Activated T-cell treated with anti-CD3 and anti-CD28 coated beads, Interleukin-2, amount 50 U/mL, for 4 hours (primary cell): ENCODE results near the gene MAMDC2. TPM values are rescaled to one million over a fixed set of nuclear protein-coding genes. Genes with fewer than 3 reads are reported as not detected.
"Not testable (repeated sequence)": the region's sequence is repeated elsewhere in the genome, so short reads cannot be mapped to it uniquely, and the experiment has no call there.

Experiments
- ATAC-seq, 2 donors: fragments of 200-7000 bp; cut with Tn5 transposase; one replicate each; pipeline ENCODE4 v1.10.0; 2021
- DNase-seq: peaks from one replicate; pipeline ENCODE4 v3.0.0-alpha.2; 2020
- H3K27me3 Mint-ChIP-seq: one replicate; pipeline ENCODE4 v1.8.0; 2021; ENCODE audit warnings: low read depth, mixed read lengths
- H3K36me3 Mint-ChIP-seq: one replicate; pipeline ENCODE4 v1.8.0; 2022; ENCODE audit warnings: mixed read lengths; ENCODE audit not compliant: insufficient read depth
- H3K4me1 Mint-ChIP-seq: one replicate; pipeline ENCODE4 v1.8.0; 2021; ENCODE audit warnings: low read depth, mixed read lengths
- H3K4me3 Mint-ChIP-seq: one replicate; pipeline ENCODE4 v1.8.0; 2021; ENCODE audit warnings: mild to moderate bottlenecking, moderate library complexity, mixed read lengths
- H3K9me3 Mint-ChIP-seq: one replicate; pipeline ENCODE4 v1.8.0; 2021; ENCODE audit warnings: mixed read lengths
- total RNA-seq, 3 donors: library from RNA; stranded (reverse); gene quantifications; one replicate each; pipeline ENCODE4 v1.2.1, GENCODE V29; 2021

MAMDC2 gene
- total RNA-seq, 3 donors from 2014 or later, result not detected

DNA sequence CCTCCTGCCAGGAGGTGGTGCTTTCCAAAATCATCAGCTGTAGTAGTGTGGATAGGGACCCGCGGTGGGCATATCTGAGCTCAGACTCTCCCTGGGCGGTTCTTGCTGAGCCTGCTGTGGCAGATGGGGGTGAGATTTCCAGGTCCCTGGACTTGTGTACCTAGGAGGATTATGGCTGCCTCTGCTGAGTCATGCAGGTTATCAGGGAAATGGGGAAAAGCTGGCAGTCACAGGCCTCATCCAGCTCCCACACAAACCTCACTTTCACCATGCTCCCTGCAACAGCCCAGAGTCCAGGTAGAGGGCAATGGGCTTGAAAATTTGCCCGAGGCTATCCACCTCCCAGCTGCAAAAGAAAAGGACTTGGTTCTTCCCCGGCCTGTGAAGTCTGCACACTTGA, 23.4 kb upstream of the MAMDC2 start:
- Mint-ChIP-seq H3K4me3 (no peak overlapping the region), H3K36me3 (no peaks in the 10 kb centered on the region), H3K27me3 (peaks cover 7% of the 10 kb centered on the region), H3K4me1 (no peaks in the 10 kb centered on the region), H3K9me3 (no peaks in the 10 kb centered on the region)
- no peak for ATAC-seq
- no peak for DNase-seq

- no peak for DNase-seq
These were observed 22.6 kb upstream of the MAMDC2 start for GRCh38 chr9:70020991-70021571.

GRCh38 chr9:70028287-70028686, 15.4 kb upstream of the MAMDC2 start:
- Mint-ChIP-seq H3K4me1 (no peaks in the 10 kb centered on the region), H3K36me3 (no peaks in the 10 kb centered on the region), H3K4me3 (no peak overlapping the region), H3K9me3 (no peaks in the 10 kb centered on the region), H3K27me3 (peaks cover 9% of the 10 kb centered on the region)
- ATAC-seq (no peak), DNase-seq (no peak)

More at GRCh38 chr9:70020991-70021571, 22.6 kb upstream of the MAMDC2 start:
- no peaks in the 10 kb centered on the region for H3K4me1 Mint-ChIP-seq
- no peaks in the 10 kb centered on the region for H3K9me3 Mint-ChIP-seq
- peaks cover 11% of the 10 kb centered on the region for H3K27me3 Mint-ChIP-seq
- H3K4me3 Mint-ChIP-seq, result no peak overlapping the region
- ATAC-seq, result no peak
- H3K36me3 Mint-ChIP-seq, result no peaks in the 10 kb centered on the region

DNA sequence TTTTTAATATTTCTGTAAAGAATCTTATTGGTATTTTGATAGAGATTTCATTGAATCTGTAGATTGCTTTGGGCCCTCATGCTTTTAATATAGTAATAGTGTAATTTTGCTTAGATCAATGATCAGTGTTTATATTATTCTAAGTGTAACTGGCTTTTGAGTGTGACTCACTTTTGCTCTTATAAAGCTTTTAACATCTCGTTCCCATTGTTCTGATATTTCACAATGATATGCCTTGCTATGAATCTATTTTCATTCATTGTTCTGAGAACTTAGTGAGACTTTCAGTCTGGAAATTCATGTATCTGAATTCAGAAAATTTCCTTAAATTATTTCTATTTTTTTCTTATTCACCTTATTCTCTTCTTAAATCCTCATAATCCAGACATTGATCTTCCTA, 13.5 kb upstream of the MAMDC2 start:
- DNase-seq (no peak), ATAC-seq (no peak)
- no peaks in the 10 kb centered on the region for H3K36me3 Mint-ChIP-seq
- no peaks in the 10 kb centered on the region for H3K9me3 Mint-ChIP-seq
- H3K27me3 Mint-ChIP-seq, result peaks cover 5% of the 10 kb centered on the region
- H3K4me1 Mint-ChIP-seq, result no peaks in the 10 kb centered on the region
- no peak overlapping the region for H3K4me3 Mint-ChIP-seq

- Mint-ChIP-seq H3K9me3 (no peaks in the 10 kb centered on the region), H3K36me3 (no peaks in the 10 kb centered on the region)
These were observed 12.5 kb upstream of the MAMDC2 start for GRCh38 chr9:70031141-70031545.

GRCh38 chr9:70034271-70034711, 9.4 kb upstream of the MAMDC2 start:
- DNase-seq (no peak), ATAC-seq (no peak)
- no peaks in the 10 kb centered on the region for H3K36me3 Mint-ChIP-seq
- H3K4me3 Mint-ChIP-seq, result no peak overlapping the region
- peaks cover 3% of the 10 kb centered on the region for H3K9me3 Mint-ChIP-seq
- H3K27me3 Mint-ChIP-seq, result no peaks in the 10 kb centered on the region
- no peaks in the 10 kb centered on the region for H3K4me1 Mint-ChIP-seq

More at GRCh38 chr9:70031141-70031545, 12.5 kb upstream of the MAMDC2 start:
- peaks cover 1% of the 10 kb centered on the region for H3K27me3 Mint-ChIP-seq
- DNase-seq (no peak), ATAC-seq (no peak)
- H3K4me1 Mint-ChIP-seq, result no peaks in the 10 kb centered on the region
- H3K4me3 Mint-ChIP-seq, result no peak overlapping the region

- DNase-seq, result no peak
- no peaks in the 10 kb centered on the region for H3K4me1 Mint-ChIP-seq
- no peaks in the 10 kb centered on the region for H3K36me3 Mint-ChIP-seq
- H3K9me3 Mint-ChIP-seq, result peaks cover 3% of the 10 kb centered on the region
- H3K4me3 Mint-ChIP-seq, result no peak overlapping the region
- H3K27me3 Mint-ChIP-seq, result no peaks in the 10 kb centered on the region
- ATAC-seq, result no peak
These were observed 8.0 kb upstream of the MAMDC2 start for GRCh38 chr9:70035691-70036090.

DNA sequence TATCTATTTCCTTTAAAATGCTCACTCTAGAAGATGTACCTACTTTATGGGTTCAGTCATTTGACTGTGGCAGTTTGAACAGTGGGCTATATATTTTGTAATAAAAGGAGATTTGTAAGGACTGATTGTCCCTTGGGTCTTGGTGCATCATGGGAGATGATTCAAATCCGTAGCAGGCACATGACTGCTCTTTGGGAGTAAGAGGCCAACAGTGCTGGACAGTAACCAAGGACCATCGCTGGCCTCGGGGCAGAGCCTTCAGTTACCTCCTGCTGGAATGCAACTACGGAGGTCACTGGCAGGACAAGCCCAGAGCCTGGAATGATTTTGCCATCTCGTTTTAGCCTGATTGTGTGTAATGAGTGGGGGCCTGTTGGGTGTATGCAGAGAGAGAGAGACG, 7.0 kb upstream of the MAMDC2 start:
- H3K9me3 Mint-ChIP-seq, result peaks cover 3% of the 10 kb centered on the region
- ATAC-seq, result no peak
- H3K4me3 Mint-ChIP-seq, result no peak overlapping the region
- peaks cover 5% of the 10 kb centered on the region for H3K27me3 Mint-ChIP-seq
- H3K4me1 Mint-ChIP-seq, result no peaks in the 10 kb centered on the region
- DNase-seq, result no peak
- no peaks in the 10 kb centered on the region for H3K36me3 Mint-ChIP-seq

GRCh38 chr9:70038171-70038621, 5.5 kb upstream of the MAMDC2 start:
- H3K9me3 Mint-ChIP-seq, DNase-seq, H3K4me1 Mint-ChIP-seq, ATAC-seq, H3K36me3 Mint-ChIP-seq, H3K4me3 Mint-ChIP-seq: not testable (repeated sequence)
- peaks cover 21% of the 10 kb centered on the region for H3K27me3 Mint-ChIP-seq

DNA sequence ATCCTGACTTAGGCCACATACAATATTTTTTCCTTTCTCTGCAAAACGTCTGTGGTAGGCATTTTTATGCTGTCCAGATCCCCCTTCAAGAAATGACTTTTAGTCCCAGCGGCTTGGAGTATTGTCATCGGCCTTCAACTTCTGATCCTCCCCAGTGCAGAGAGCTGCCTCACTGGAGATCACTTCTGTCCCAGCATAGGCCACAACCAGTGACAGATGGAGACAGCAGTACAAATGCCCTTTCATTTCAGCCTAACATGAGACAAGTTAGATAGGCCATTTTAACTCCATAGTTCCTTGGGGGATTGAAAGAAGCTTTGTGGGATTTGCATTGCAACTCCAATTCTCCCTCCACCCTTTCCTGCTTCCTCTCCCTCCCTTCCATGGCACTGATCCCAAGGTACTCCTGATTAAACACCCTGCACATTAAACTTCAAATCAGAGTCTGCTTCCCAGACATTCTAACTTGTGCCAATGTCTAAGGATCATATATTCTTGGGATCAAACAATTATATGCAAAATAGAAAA, 3.2 kb upstream of the MAMDC2 start:
- peaks cover 39% of the 10 kb centered on the region for H3K27me3 Mint-ChIP-seq
- ATAC-seq, result no peak
- no peak for DNase-seq
- no peaks in the 10 kb centered on the region for H3K36me3 Mint-ChIP-seq
- H3K4me1 Mint-ChIP-seq, result peaks cover 10% of the 10 kb centered on the region
- no peak overlapping the region for H3K4me3 Mint-ChIP-seq
- H3K9me3 Mint-ChIP-seq, result peaks cover 3% of the 10 kb centered on the region

DNA sequence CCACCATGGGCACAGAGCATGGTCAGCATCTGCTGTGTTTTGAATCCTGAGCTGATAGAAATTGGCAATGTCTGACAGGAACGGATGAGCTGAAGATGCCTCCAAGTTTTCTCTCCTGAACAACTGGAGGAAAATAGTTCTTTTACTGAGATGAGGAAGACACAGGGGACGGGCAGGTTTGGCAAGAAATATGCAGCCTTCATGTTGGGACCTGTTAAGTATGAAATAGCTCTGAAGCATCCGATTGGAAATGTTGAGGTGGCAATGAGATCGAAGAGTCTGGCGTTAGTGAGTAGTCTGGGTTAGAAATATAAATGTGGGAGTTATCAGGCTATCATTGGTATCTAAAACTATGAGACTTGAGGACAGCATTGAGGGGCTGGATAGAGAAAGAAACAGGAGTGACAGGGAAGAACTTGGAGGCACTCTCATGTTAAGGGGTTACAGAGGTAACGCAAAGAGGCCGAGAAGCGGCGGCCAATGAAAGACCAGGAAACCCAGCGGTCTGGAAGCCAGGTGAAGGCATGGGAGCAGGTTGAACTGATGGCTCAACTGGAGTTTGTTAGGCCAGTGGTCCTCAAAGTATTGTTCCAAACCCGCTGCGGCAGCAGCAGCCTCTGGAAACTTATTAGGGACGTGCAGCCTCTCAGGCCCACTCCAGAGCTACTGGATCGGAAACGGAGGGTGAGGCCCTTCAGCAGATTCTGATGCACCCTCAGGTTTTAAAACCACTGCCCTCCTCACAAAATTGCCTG, 1.0 kb upstream of the MAMDC2 start:
- DNase-seq (no peak), ATAC-seq (no peak)
- peaks cover 53% of the 10 kb centered on the region for H3K27me3 Mint-ChIP-seq
- no peaks in the 10 kb centered on the region for H3K36me3 Mint-ChIP-seq
- no peak overlapping the region for H3K4me3 Mint-ChIP-seq
- H3K9me3 Mint-ChIP-seq, result peaks cover 3% of the 10 kb centered on the region
- peaks cover 10% of the 10 kb centered on the region for H3K4me1 Mint-ChIP-seq

DNA sequence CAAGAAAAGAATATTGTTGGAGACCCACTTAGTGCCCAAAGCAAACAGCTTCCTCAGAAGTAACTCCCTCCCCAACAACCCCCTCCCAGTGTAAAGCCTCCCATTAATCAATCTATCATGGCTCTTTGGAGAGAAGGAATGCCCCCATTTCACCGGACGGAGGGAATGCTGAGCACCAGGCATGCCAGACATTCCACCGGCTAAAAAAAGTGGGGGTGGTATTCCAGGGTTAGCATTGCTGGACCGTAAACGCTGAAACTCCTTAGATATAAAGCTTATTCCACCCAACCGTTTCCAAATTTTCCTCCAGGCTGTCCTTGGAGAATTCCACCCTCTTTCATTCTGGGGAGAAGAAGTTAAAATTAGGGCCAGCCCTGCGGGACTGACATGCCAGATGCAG, 363 bp upstream of the MAMDC2 start:
- ATAC-seq, result no peak
- no peak overlapping the region for H3K4me3 Mint-ChIP-seq
- H3K27me3 Mint-ChIP-seq, result peaks cover 58% of the 10 kb centered on the region

GRCh38 chr9:70044490-70045307, 1.1 kb downstream of the MAMDC2 start:
- Mint-ChIP-seq H3K27me3 (peaks cover 58% of the 10 kb centered on the region), H3K4me3 (peak overlapping the region; percentile 54), H3K36me3 (no peaks in the 10 kb centered on the region), H3K4me1 (peaks cover 13% of the 10 kb centered on the region), H3K9me3 (no peaks in the 10 kb centered on the region)
- ATAC-seq, result peak in 1 of 2 donors; percentile 39
- DNase-seq, result no peak

More for the DNA sequence above, 363 bp upstream of the MAMDC2 start:
- Mint-ChIP-seq H3K36me3 (no peaks in the 10 kb centered on the region), H3K4me1 (peaks cover 10% of the 10 kb centered on the region), H3K9me3 (no peaks in the 10 kb centered on the region)
- no peak for DNase-seq

DNA sequence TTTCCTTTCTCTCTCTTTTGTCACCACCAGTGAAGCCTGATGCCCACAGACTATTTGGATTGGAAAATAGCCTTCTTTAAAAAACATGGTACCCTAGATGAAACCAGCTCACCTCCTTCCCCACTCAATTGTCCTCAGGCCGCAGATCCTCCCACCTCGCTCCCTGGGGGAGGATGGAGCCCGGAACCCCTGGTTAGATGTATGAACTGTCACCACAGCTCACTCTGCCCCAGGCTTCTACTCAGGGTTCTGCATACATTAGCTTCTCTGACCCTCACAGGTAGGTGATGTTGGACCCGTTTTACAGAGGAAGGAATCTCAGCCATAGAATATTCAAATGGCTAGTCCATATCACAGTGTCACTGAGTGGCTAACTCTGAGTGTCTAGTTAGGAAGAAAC, 1.8 kb downstream of the MAMDC2 start:
- DNase-seq (no peak), ATAC-seq (no peak)
- Mint-ChIP-seq H3K27me3 (peaks cover 58% of the 10 kb centered on the region), H3K9me3 (no peaks in the 10 kb centered on the region), H3K4me1 (peaks cover 13% of the 10 kb centered on the region), H3K4me3 (no peak overlapping the region), H3K36me3 (no peaks in the 10 kb centered on the region)
